ENCODE measurements around the gene KDM7A. TPM values are rescaled to one million over a fixed set of nuclear protein-coding genes. Genes with fewer than 3 reads are reported as not detected.

The KDM7A gene
- polyA plus RNA-seq, 1 experiment = 3.8 TPM

DNA sequence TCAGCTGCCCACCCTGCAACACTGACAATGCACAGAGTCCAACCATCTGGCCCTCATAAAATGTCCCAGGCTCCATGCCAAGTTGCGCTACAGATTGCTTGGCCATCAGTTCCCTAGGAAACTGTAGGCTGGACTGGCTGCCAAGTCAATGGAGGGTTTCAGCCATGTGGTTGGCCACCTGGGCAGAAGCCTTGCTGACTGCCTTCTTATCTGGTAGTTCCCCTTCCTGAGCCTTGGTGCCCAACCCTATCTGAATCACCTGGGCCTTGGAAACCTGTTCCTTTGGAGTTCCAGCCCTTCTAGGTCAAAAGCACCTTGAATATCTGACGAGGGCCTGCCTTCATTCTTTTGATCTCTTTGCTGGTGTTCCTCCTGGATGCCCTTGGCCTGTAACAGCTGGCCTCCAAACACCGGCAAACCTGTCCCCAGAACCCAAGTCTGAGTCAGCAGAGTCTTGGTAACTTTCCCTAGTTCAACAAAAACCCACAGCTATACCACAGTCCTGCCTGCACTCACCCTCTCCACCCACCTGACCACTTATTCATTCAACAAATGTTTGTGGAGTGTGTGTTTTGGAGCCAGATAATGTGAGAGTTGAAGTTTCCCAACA, 37.4 kb upstream of the KDM7A start:
- Histone ChIP-seq H3K27me3 (ENCODE audit: control insufficient read depth, insufficient read depth, low read length) (peaks cover 14% of the 10 kb centered on the region), H3K27ac (ENCODE audit: low read depth, low read length) (no peak overlapping the region), H3K4me3 (ENCODE audit: low read depth, low read length) (no peak overlapping the region), H3K9me3 (ENCODE audit: control insufficient read depth, insufficient read depth, low read length) (no peaks in the 10 kb centered on the region)
- POLR2A ChIA-PET = no interaction called here
- TF ChIP-seq CTCF (IDR thresholded peaks at IDR 0.05; ENCODE audit: low read depth, low read length) = no peak
- DNase-seq (ENCODE audit: low read depth, low spot score) = no peak
- CTCF ChIA-PET = no interaction called here

- Histone ChIP-seq H3K27ac (ENCODE audit: low read depth, low read length) (no peak overlapping the region), H3K27me3 (ENCODE audit: control insufficient read depth, insufficient read depth, low read length) (peaks cover 14% of the 10 kb centered on the region), H3K9me3 (ENCODE audit: control insufficient read depth, insufficient read depth, low read length) (no peaks in the 10 kb centered on the region), H3K4me3 (ENCODE audit: low read depth, low read length) (no peak overlapping the region)
- DNase-seq (ENCODE audit: low read depth, low spot score) = no peak
- TF ChIP-seq CTCF (IDR thresholded peaks at IDR 0.05; ENCODE audit: low read depth, low read length) = no peak
- ChIA-PET CTCF (no interaction called here), POLR2A (no interaction called here)
Measured at GRCh38 chr7:140213684-140214074, 36.9 kb upstream of the KDM7A start.

- no peak for TF ChIP-seq CTCF (IDR thresholded peaks at IDR 0.05; ENCODE audit: low read depth, low read length)
- no peak for DNase-seq (ENCODE audit: low read depth, low spot score)
- Histone ChIP-seq H3K27ac (ENCODE audit: low read depth, low read length) (no peak overlapping the region), H3K4me3 (ENCODE audit: low read depth, low read length) (no peak overlapping the region), H3K9me3 (ENCODE audit: control insufficient read depth, insufficient read depth, low read length) (no peaks in the 10 kb centered on the region), H3K27me3 (ENCODE audit: control insufficient read depth, insufficient read depth, low read length) (peaks cover 17% of the 10 kb centered on the region)
- POLR2A ChIA-PET = no interaction called here
- CTCF ChIA-PET = no interaction called here
Measured at GRCh38 chr7:140212100-140212881, 35.5 kb upstream of the KDM7A start.

DNA sequence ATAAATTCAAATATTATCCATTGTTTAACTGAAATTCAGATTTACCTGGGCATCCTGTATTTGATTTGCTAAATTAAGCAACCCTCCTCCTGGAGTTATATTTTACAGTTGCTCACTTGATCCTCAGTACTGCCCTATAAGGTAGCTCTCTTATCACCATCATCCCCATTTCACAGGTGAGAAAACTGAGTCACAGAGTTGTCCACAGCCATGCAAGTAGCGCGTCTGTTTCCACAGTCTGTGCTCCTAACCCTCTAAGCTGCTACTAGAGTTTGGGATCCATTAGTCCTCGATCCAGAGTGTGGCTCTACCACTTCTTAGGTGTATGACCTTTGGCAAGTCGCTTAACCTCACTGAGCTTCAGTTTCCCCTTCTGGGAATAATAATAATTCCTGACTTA, 34.9 kb upstream of the KDM7A start:
- no peak overlapping the region for H3K4me3 ChIP-seq (ENCODE audit: low read depth, low read length)
- no peaks in the 10 kb centered on the region for H3K9me3 ChIP-seq (ENCODE audit: control insufficient read depth, insufficient read depth, low read length)
- TF ChIP-seq CTCF (IDR thresholded peaks at IDR 0.05; ENCODE audit: low read depth, low read length) = no peak
- no peak overlapping the region for H3K27ac ChIP-seq (ENCODE audit: low read depth, low read length)
- no peak for DNase-seq (ENCODE audit: low read depth, low spot score)
- H3K27me3 ChIP-seq (ENCODE audit: control insufficient read depth, insufficient read depth, low read length) = peaks cover 17% of the 10 kb centered on the region
- POLR2A ChIA-PET = no interaction called here
- CTCF ChIA-PET = no interaction called here

- H3K9me3 ChIP-seq (ENCODE audit: control insufficient read depth, insufficient read depth, low read length) = no peaks in the 10 kb centered on the region
- H3K4me3 ChIP-seq (ENCODE audit: low read depth, low read length) = no peak overlapping the region
- POLR2A ChIA-PET = no interaction called here
- no peak for DNase-seq (ENCODE audit: low read depth, low spot score)
- H3K27ac ChIP-seq (ENCODE audit: low read depth, low read length) = no peak overlapping the region
- peaks cover 15% of the 10 kb centered on the region for H3K27me3 ChIP-seq (ENCODE audit: control insufficient read depth, insufficient read depth, low read length)
- CTCF ChIA-PET = no interaction called here
- no peak for TF ChIP-seq CTCF (IDR thresholded peaks at IDR 0.05; ENCODE audit: low read depth, low read length)
Measured at GRCh38 chr7:140209866-140210609, 33.3 kb upstream of the KDM7A start.
